ENCODE measurements around the gene SBNO2.
A peak's percentile ranks its signal among the peaks of the same experiment; 100 is the strongest.

Gene SBNO2

GRCh38 chr19:1087813-1088415 lies 86.2 kb downstream of the SBNO2 start:
- in situ Hi-C loops (cut with HindIII; ENCODE audit: low pct_ligation_motif_present, low pct_unique_long_range_greater_than_20kb, low sequenced_read_pairs), result no loop called here

GRCh38 chr19:1086613-1087012 lies 87.5 kb downstream of the SBNO2 start:
- no peak for DNase-seq
- in situ Hi-C loops (cut with HindIII; ENCODE audit: low pct_ligation_motif_present, low pct_unique_long_range_greater_than_20kb, low sequenced_read_pairs), result no loop called here

More at GRCh38 chr19:1087813-1088415, 86.2 kb downstream of the SBNO2 start:
- DNase-seq, result no peak

- no peak for DNase-seq
- in situ Hi-C loops (cut with HindIII; ENCODE audit: low pct_ligation_motif_present, low pct_unique_long_range_greater_than_20kb, low sequenced_read_pairs), result no loop called here
Observed at GRCh38 chr19:1085676-1086442, 88.2 kb downstream of the SBNO2 start.

GRCh38 chr19:1085053-1085658 lies 88.9 kb downstream of the SBNO2 start:
- in situ Hi-C loops (cut with HindIII; ENCODE audit: low pct_ligation_motif_present, low pct_unique_long_range_greater_than_20kb, low sequenced_read_pairs), result no loop called here
- DNase-seq, result no peak

GRCh38 chr19:1084024-1084868 lies 89.8 kb downstream of the SBNO2 start:
- peak; percentile 36 for DNase-seq
- in situ Hi-C loops (cut with HindIII; ENCODE audit: low pct_ligation_motif_present, low pct_unique_long_range_greater_than_20kb, low sequenced_read_pairs), result no loop called here

- in situ Hi-C loops (cut with HindIII; ENCODE audit: low pct_ligation_motif_present, low pct_unique_long_range_greater_than_20kb, low sequenced_read_pairs), result no loop called here
- DNase-seq, result no peak
Observed at GRCh38 chr19:1082928-1083816, 90.9 kb downstream of the SBNO2 start.

- DNase-seq, result peak; percentile 65
- in situ Hi-C loops (cut with HindIII; ENCODE audit: low pct_ligation_motif_present, low pct_unique_long_range_greater_than_20kb, low sequenced_read_pairs), result no loop called here
Observed at GRCh38 chr19:1082165-1082927, 91.7 kb downstream of the SBNO2 start.

- in situ Hi-C loops (cut with HindIII; ENCODE audit: low pct_ligation_motif_present, low pct_unique_long_range_greater_than_20kb, low sequenced_read_pairs), result no loop called here
- DNase-seq, result no peak
Observed at GRCh38 chr19:1081301-1082164, 92.5 kb downstream of the SBNO2 start.

GRCh38 chr19:1080360-1081161 lies 93.5 kb downstream of the SBNO2 start:
- in situ Hi-C loops (cut with HindIII; ENCODE audit: low pct_ligation_motif_present, low pct_unique_long_range_greater_than_20kb, low sequenced_read_pairs), result no loop called here
- DNase-seq, result no peak

- no peak for DNase-seq
Observed at GRCh38 chr19:1079566-1080111, 94.4 kb downstream of the SBNO2 start.

GRCh38 chr19:1076951-1077350 lies 97.1 kb downstream of the SBNO2 start:
- in situ Hi-C loops (cut with HindIII; ENCODE audit: low pct_ligation_motif_present, low pct_unique_long_range_greater_than_20kb, low sequenced_read_pairs), result no loop called here
- no peak for DNase-seq

More at GRCh38 chr19:1079566-1080111, 94.4 kb downstream of the SBNO2 start:
- in situ Hi-C loops (cut with HindIII; ENCODE audit: low pct_ligation_motif_present, low pct_unique_long_range_greater_than_20kb, low sequenced_read_pairs), result no loop called here

- in situ Hi-C loops (cut with HindIII; ENCODE audit: low pct_ligation_motif_present, low pct_unique_long_range_greater_than_20kb, low sequenced_read_pairs), result no loop called here
Observed at GRCh38 chr19:1076046-1076386, 98.1 kb downstream of the SBNO2 start.

GRCh38 chr19:1074544-1075283 lies 99.4 kb downstream of the SBNO2 start:
- in situ Hi-C loops (cut with HindIII; ENCODE audit: low pct_ligation_motif_present, low pct_unique_long_range_greater_than_20kb, low sequenced_read_pairs), result no loop called here
- peak; percentile 66 for DNase-seq

More at GRCh38 chr19:1076046-1076386, 98.1 kb downstream of the SBNO2 start:
- no peak for DNase-seq

- in situ Hi-C loops (cut with HindIII; ENCODE audit: low pct_ligation_motif_present, low pct_unique_long_range_greater_than_20kb, low sequenced_read_pairs), result no loop called here
- DNase-seq, result no peak
Observed at GRCh38 chr19:1073956-1074517, 100.0 kb downstream of the SBNO2 start.
